Stimulated activated naive CD8-positive, alpha-beta T cell treated with anti-CD3 and anti-CD28 coated beads, Interleukin-15, amount 100 ng/mL, for 72 hours (primary cell): ENCODE measurements around the gene MYLK4.

Experiments
- ATAC-seq: fragments of 150-1000 bp; cut with Tn5 transposase; 2 replicates; pipeline ENCODE4 v1.10.0; 2021; ENCODE audit warnings: mild to moderate bottlenecking, moderate library complexity
- DNase-seq, 2 donors: peaks; one replicate each; pipeline ENCODE4 v3.0.0; 2021 to 2022
- H3K27ac Mint-ChIP-seq, 2 donors: one replicate each; pipeline ENCODE4 v1.8.0; 2022; ENCODE audit warnings: mild to moderate bottlenecking in 2 of 2, mixed read lengths in 2 of 2, moderate library complexity in 2 of 2
- H3K27me3 Mint-ChIP-seq: one replicate; pipeline ENCODE4 v1.8.0; 2022; ENCODE audit warnings: mixed read lengths
- H3K4me1 Mint-ChIP-seq: one replicate; pipeline ENCODE4 v1.8.0; 2022; ENCODE audit warnings: mild to moderate bottlenecking, mixed read lengths
- H3K4me3 Mint-ChIP-seq, 2 donors: one replicate each; pipeline ENCODE4 v1.8.0; 2022; ENCODE audit warnings: mild to moderate bottlenecking in 2 of 2, mixed read lengths in 2 of 2, moderate library complexity in 1 of 2
- H3K9me3 Mint-ChIP-seq, 2 donors: one replicate each; pipeline ENCODE4 v1.8.0; 2022; ENCODE audit warnings: mixed read lengths in 2 of 2

MYLK4 gene

GRCh38 chr6:2714111-2714895 is 36.4 kb downstream of the MYLK4 start:
- Mint-ChIP-seq H3K9me3 (peaks cover 0 to 2% of the 10 kb centered on the region in 2 donors), H3K4me3 (no peak overlapping the region), H3K4me1 (no peaks in the 10 kb centered on the region), H3K27me3 (peaks cover 2% of the 10 kb centered on the region), H3K27ac (no peak overlapping the region)
- no peak for ATAC-seq
- DNase-seq: no peak

DNA sequence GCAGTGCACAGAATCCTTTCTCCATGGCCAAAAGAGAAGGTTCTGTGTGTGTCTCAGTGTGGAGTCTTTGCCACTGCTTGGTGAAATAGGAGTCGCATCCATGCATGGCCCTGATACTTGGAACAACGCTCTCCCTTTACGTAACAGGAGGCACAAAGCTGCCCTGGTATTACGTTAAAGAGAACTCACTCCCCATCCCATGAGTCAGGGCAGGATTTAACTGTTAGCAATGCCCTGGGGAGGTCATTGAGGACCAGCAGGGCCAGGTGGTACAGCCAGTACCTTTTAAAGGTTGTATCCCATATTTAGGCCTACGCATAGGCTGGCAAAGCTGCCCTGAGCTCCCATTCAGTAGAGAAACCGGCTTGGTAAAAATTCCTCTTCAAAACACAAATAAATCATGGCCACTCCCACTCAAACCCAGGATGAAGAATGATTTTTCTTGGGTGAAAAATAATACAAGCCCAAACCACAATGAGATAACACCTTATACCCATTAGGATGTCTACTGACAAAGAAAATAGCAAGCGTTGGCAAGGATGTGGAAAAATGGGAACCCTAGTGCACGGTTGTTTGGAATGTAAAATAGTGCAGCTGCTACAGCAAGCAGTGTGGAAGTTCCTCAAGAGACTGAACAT is 37.1 kb downstream of the MYLK4 start:
- H3K4me1 Mint-ChIP-seq: no peaks in the 10 kb centered on the region
- no peak for DNase-seq

GRCh38 chr6:2712102-2712501 is 38.6 kb downstream of the MYLK4 start:
- H3K4me3 Mint-ChIP-seq: no peak overlapping the region

More for the DNA sequence above, 37.1 kb downstream of the MYLK4 start:
- Mint-ChIP-seq H3K4me3 (no peak overlapping the region), H3K27me3 (peaks cover 6% of the 10 kb centered on the region), H3K9me3 (peaks cover 0 to 7% of the 10 kb centered on the region in 2 donors), H3K27ac (no peak overlapping the region)
- ATAC-seq: no peak

DNA sequence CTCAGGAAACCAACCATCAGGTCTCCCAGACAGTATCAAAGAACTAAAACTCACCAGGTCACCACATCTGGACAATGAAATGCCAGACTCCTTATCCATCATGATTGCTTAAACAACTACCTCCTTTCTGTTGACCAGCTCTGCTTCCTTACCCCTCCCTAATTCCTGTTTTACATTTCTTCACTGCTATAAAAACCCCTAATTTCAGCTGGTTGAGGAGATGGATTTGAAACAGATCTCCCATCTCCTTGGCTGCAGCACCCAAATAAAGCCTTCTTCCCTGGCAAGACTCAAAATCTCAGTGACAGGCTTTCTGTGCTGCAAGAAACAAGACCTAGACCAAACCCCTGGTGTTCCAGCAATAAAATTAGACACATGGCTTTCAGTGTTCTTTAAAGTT is 40.3 kb downstream of the MYLK4 start:
- Mint-ChIP-seq H3K9me3 (peaks cover 0 to 7% of the 10 kb centered on the region in 2 donors), H3K4me3 (no peak overlapping the region), H3K4me1 (no peaks in the 10 kb centered on the region), H3K27ac (no peak overlapping the region), H3K27me3 (peaks cover 6% of the 10 kb centered on the region)
- DNase-seq (no peak), ATAC-seq (no peak)

More at GRCh38 chr6:2712102-2712501, 38.6 kb downstream of the MYLK4 start:
- no peak for ATAC-seq
- no peak for DNase-seq
- H3K4me1 Mint-ChIP-seq: no peaks in the 10 kb centered on the region
- H3K9me3 Mint-ChIP-seq: peaks cover 0 to 7% of the 10 kb centered on the region in 2 donors
- H3K27ac Mint-ChIP-seq: no peak overlapping the region
- peaks cover 6% of the 10 kb centered on the region for H3K27me3 Mint-ChIP-seq

- ATAC-seq (no peak), DNase-seq (no peak)
- H3K4me3 Mint-ChIP-seq: no peak overlapping the region
- H3K4me1 Mint-ChIP-seq: no peaks in the 10 kb centered on the region
- H3K27me3 Mint-ChIP-seq: peaks cover 6% of the 10 kb centered on the region
- no peak overlapping the region for H3K27ac Mint-ChIP-seq
- H3K9me3 Mint-ChIP-seq: peaks cover 0 to 7% of the 10 kb centered on the region in 2 donors
These were observed 42.3 kb downstream of the MYLK4 start for GRCh38 chr6:2708456-2708855.

- Mint-ChIP-seq H3K27me3 (peaks cover 6% of the 10 kb centered on the region), H3K4me3 (no peak overlapping the region), H3K9me3 (peaks cover 0 to 7% of the 10 kb centered on the region in 2 donors), H3K4me1 (no peaks in the 10 kb centered on the region), H3K27ac (no peak overlapping the region)
- ATAC-seq (no peak), DNase-seq (no peak)
These were observed 44.2 kb downstream of the MYLK4 start for GRCh38 chr6:2706558-2706957.

DNA sequence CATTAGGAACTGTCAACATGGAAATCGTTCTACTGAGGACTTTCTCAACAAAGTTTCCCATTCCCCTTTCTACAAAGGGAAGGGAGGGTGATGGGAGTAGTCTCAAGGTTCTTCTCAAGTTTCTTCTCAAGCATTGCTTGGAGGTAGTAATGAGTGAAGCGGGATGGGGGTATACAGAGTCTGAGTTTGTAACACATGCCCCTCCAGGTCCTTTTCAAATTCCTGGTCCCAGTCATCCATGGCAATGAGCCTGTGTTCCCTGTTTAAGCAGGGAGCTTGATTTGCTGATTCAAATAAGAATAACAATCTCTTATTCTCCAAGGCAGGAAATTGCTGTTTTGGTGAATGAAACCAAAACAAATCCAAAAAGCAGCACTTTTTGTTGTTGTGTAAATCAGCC is 45.5 kb downstream of the MYLK4 start:
- ATAC-seq (no peak), DNase-seq (no peak)
- Mint-ChIP-seq H3K4me1 (no peaks in the 10 kb centered on the region), H3K27ac (no peak overlapping the region), H3K9me3 (peaks cover 0 to 7% of the 10 kb centered on the region in 2 donors), H3K27me3 (peaks cover 6% of the 10 kb centered on the region), H3K4me3 (no peak overlapping the region)

DNA sequence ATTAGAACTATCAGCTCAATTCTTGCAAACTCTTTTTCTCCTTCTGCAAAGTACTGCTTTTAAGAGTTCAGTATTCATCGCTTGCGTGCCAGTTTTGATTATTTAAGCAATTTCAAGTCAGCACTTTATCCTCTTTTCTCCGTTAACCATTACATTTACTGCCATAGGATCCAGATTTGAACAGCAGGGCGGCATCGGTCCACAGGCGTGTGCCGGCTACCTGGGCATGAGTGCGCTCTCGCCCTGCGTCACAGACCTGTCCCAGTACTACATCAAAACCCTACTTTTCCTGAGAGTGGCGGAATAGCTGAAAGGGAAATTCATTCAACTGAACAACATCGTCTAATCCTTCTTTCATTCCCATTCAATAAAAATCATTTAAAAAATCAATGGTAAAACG is 53.4 kb downstream of the MYLK4 start:
- Mint-ChIP-seq H3K9me3 (no peaks in the 10 kb centered on the region), H3K4me3 (no peak overlapping the region), H3K27ac (no peak overlapping the region), H3K4me1 (no peaks in the 10 kb centered on the region), H3K27me3 (no peaks in the 10 kb centered on the region)
- ATAC-seq (no peak), DNase-seq (no peak)

DNA sequence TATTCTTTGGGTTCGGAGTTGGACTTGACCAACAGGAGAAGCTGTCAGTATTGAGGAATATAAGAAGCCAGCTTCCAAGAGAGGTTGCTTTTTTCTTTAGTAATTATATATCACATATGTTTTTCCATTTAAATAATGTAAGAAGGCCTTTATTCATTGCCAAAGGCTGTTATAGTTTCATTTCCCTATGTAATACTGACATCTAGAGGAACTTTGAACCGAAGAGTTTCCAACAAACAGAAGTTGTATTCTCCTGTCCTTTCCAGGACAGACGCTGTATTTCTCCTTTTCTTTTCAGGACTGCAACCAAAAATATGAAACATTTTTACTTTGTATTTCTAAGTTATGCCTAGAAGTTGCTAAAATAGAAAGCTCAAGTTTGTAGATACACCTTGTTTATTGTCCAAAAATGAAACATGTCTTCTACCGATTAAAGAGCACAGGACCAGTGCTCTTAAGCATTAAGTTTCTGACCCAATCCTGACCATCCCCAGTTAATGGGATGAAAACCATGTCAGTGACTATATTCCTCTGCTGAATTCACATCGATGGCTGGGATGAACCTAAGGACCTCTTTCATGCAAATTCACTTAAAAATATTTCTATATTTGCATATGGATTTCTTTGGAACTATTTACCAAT is 55.1 kb downstream of the MYLK4 start:
- Mint-ChIP-seq H3K4me1 (no peaks in the 10 kb centered on the region), H3K4me3 (no peak overlapping the region), H3K27ac (no peak overlapping the region), H3K27me3 (no peaks in the 10 kb centered on the region), H3K9me3 (no peaks in the 10 kb centered on the region)
- ATAC-seq (no peak), DNase-seq (no peak)

DNA sequence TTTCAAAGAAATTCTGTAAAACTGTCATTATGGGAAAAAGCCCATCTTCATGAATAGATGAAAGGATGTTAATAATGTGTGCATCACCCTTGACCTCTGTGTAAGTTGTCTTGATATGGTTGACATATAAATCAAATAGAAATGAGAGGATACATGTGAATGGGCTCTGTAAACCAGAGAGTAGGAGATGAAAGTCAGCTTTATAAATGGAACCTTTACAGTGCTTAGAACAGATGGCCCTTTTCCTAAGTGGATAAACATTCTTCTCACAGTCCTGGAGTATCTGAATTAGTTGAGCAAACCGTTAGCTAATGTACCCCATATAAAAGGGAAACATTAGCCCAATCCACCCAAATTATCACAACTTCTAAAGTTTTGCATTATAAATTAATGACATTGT is 57.5 kb downstream of the MYLK4 start:
- H3K27me3 Mint-ChIP-seq: no peaks in the 10 kb centered on the region

GRCh38 chr6:2688401-2689064 is 62.2 kb downstream of the MYLK4 start:
- DNase-seq (peak in 1 of 2 donors; percentile 3), ATAC-seq (peak; percentile 63)
- H3K27ac Mint-ChIP-seq: no peak overlapping the region
- H3K9me3 Mint-ChIP-seq: no peaks in the 10 kb centered on the region
- H3K27me3 Mint-ChIP-seq: no peaks in the 10 kb centered on the region
- no peak overlapping the region for H3K4me3 Mint-ChIP-seq
- no peaks in the 10 kb centered on the region for H3K4me1 Mint-ChIP-seq

More for the DNA sequence above, 57.5 kb downstream of the MYLK4 start:
- no peaks in the 10 kb centered on the region for H3K9me3 Mint-ChIP-seq
- H3K27ac Mint-ChIP-seq: no peak overlapping the region
- DNase-seq (no peak), ATAC-seq (no peak)
- no peaks in the 10 kb centered on the region for H3K4me1 Mint-ChIP-seq
- H3K4me3 Mint-ChIP-seq: no peak overlapping the region

- ATAC-seq: no peak
- Mint-ChIP-seq H3K4me3 (no peak overlapping the region), H3K9me3 (no peaks in the 10 kb centered on the region), H3K27ac (no peak overlapping the region), H3K27me3 (no peaks in the 10 kb centered on the region), H3K4me1 (no peaks in the 10 kb centered on the region)
- no peak for DNase-seq
These were observed 63.3 kb downstream of the MYLK4 start for GRCh38 chr6:2687456-2687855.

- Mint-ChIP-seq H3K9me3 (no peaks in the 10 kb centered on the region), H3K4me3 (no peak overlapping the region), H3K27me3 (no peaks in the 10 kb centered on the region), H3K4me1 (no peaks in the 10 kb centered on the region), H3K27ac (no peak overlapping the region)
- DNase-seq: no peak
- ATAC-seq: no peak
These were observed 64.2 kb downstream of the MYLK4 start for GRCh38 chr6:2686515-2686914.

DNA sequence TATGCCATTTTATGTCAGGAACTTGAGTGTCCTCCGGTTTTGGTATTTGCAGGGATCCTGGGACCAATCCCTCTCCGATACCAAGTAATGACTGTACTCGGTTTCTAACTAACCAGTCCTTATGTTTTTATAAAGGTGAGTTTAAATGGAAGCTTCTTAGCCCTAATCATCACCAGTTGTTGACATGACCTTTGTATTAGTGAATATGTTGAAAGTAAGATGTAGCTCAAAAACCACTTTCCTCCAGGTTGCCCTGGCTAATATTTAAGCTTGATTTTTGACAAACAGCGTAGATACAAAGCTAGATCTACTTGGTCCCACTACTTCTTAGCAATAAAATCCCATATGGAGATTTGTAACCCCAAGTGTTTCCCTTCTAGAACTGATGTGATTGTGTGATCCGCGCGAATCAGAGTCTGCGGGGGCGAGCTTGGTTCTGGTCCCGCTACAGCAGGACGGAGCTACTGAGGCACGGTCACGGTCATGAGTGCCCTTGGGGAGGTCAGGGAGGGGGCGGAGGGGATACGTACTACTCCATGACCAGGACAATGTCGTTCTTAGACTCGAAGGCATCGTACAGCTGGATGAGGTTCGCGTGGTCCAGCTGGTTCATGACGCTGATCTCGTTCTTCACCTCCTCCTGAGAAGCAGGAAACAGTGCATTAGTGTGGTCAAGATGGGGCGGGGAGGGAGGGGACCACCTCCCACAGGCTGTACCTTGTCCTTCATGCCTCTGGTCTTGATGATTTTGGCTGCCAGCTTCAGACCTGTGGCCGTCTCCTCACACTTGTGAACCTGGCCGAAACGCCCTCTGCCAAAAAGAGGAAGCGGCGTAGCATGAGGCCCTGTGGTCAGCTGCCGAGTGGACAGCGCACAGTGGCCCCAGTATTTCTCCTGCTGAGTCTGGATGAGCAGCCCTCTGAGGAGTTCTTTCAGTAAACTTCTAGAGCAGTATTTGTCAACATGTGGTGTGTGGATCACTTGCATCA is 65.7 kb downstream of the MYLK4 start:
- H3K27me3 Mint-ChIP-seq: no peaks in the 10 kb centered on the region
- no peaks in the 10 kb centered on the region for H3K9me3 Mint-ChIP-seq
- ATAC-seq (no peak), DNase-seq (no peak)
- H3K4me1 Mint-ChIP-seq: no peaks in the 10 kb centered on the region
- H3K4me3 Mint-ChIP-seq: no peak overlapping the region
- H3K27ac Mint-ChIP-seq: no peak overlapping the region
